Activated naive CD8-positive, alpha-beta T cell (primary cell): ENCODE data around the gene GPS1.

Experiments
- H3K27ac Mint-ChIP-seq: one replicate; pipeline ENCODE4 v1.8.0; 2021; ENCODE audit warnings: mixed read lengths
- H3K27me3 Mint-ChIP-seq: one replicate; pipeline ENCODE4 v1.8.0; 2021; ENCODE audit warnings: mixed read lengths
- H3K36me3 Mint-ChIP-seq: one replicate; pipeline ENCODE4 v1.8.0; 2021; ENCODE audit warnings: mixed read lengths
- H3K4me1 Mint-ChIP-seq: one replicate; pipeline ENCODE4 v1.8.0; 2021; ENCODE audit warnings: low read depth, mixed read lengths
- H3K4me3 Mint-ChIP-seq: one replicate; pipeline ENCODE4 v1.8.0; 2021; ENCODE audit warnings: mild to moderate bottlenecking, mixed read lengths
- H3K9me3 Mint-ChIP-seq: one replicate; pipeline ENCODE4 v1.8.0; 2021; ENCODE audit warnings: low read depth, mixed read lengths

Gene GPS1

GRCh38 chr17:82011617-82012187 is 40.0 kb upstream of the GPS1 start:
- H3K9me3 Mint-ChIP-seq, result no peaks in the 10 kb centered on the region
- H3K4me1 Mint-ChIP-seq, result no peaks in the 10 kb centered on the region
- H3K27me3 Mint-ChIP-seq, result no peaks in the 10 kb centered on the region
- H3K27ac Mint-ChIP-seq, result no peak overlapping the region
- H3K4me3 Mint-ChIP-seq, result no peak overlapping the region
- H3K36me3 Mint-ChIP-seq, result no peaks in the 10 kb centered on the region

- H3K27me3 Mint-ChIP-seq, result no peaks in the 10 kb centered on the region
- H3K36me3 Mint-ChIP-seq, result no peaks in the 10 kb centered on the region
- H3K4me1 Mint-ChIP-seq, result no peaks in the 10 kb centered on the region
Observed at GRCh38 chr17:82012261-82012639, 39.4 kb upstream of the GPS1 start.

GRCh38 chr17:82012640-82013295 is 38.9 kb upstream of the GPS1 start:
- Mint-ChIP-seq H3K4me1 (no peaks in the 10 kb centered on the region), H3K36me3 (no peaks in the 10 kb centered on the region), H3K4me3 (no peak overlapping the region), H3K9me3 (no peaks in the 10 kb centered on the region), H3K27me3 (no peaks in the 10 kb centered on the region), H3K27ac (no peak overlapping the region)

More at GRCh38 chr17:82012261-82012639, 39.4 kb upstream of the GPS1 start:
- Mint-ChIP-seq H3K4me3 (no peak overlapping the region), H3K27ac (no peak overlapping the region), H3K9me3 (no peaks in the 10 kb centered on the region)

GRCh38 chr17:82013341-82013740 is 38.4 kb upstream of the GPS1 start:
- no peaks in the 10 kb centered on the region for H3K36me3 Mint-ChIP-seq
- no peaks in the 10 kb centered on the region for H3K27me3 Mint-ChIP-seq
- no peak overlapping the region for H3K27ac Mint-ChIP-seq

GRCh38 chr17:82013772-82014321 is 37.9 kb upstream of the GPS1 start:
- Mint-ChIP-seq H3K4me1 (no peaks in the 10 kb centered on the region), H3K27me3 (no peaks in the 10 kb centered on the region), H3K4me3 (no peak overlapping the region), H3K27ac (no peak overlapping the region), H3K9me3 (no peaks in the 10 kb centered on the region), H3K36me3 (no peaks in the 10 kb centered on the region)

More at GRCh38 chr17:82013341-82013740, 38.4 kb upstream of the GPS1 start:
- Mint-ChIP-seq H3K4me3 (no peak overlapping the region), H3K9me3 (no peaks in the 10 kb centered on the region), H3K4me1 (no peaks in the 10 kb centered on the region)

- Mint-ChIP-seq H3K9me3 (no peaks in the 10 kb centered on the region), H3K36me3 (no peaks in the 10 kb centered on the region), H3K4me1 (no peaks in the 10 kb centered on the region), H3K27ac (no peak overlapping the region), H3K27me3 (no peaks in the 10 kb centered on the region), H3K4me3 (no peak overlapping the region)
Observed at GRCh38 chr17:82014432-82014831, 37.3 kb upstream of the GPS1 start.

- no peaks in the 10 kb centered on the region for H3K9me3 Mint-ChIP-seq
- H3K27me3 Mint-ChIP-seq, result no peaks in the 10 kb centered on the region
- H3K4me1 Mint-ChIP-seq, result no peaks in the 10 kb centered on the region
- no peak overlapping the region for H3K27ac Mint-ChIP-seq
- no peaks in the 10 kb centered on the region for H3K36me3 Mint-ChIP-seq
- no peak overlapping the region for H3K4me3 Mint-ChIP-seq
Observed at GRCh38 chr17:82014971-82015310, 36.8 kb upstream of the GPS1 start.

GRCh38 chr17:82015311-82015971 is 36.3 kb upstream of the GPS1 start:
- Mint-ChIP-seq H3K9me3 (no peaks in the 10 kb centered on the region), H3K4me3 (no peak overlapping the region), H3K27ac (no peak overlapping the region), H3K27me3 (no peaks in the 10 kb centered on the region), H3K4me1 (peaks cover under 1% of the 10 kb centered on the region), H3K36me3 (no peaks in the 10 kb centered on the region)

- Mint-ChIP-seq H3K4me1 (peaks cover 4% of the 10 kb centered on the region), H3K36me3 (no peaks in the 10 kb centered on the region), H3K9me3 (no peaks in the 10 kb centered on the region), H3K4me3 (no peak overlapping the region), H3K27me3 (no peaks in the 10 kb centered on the region), H3K27ac (no peak overlapping the region)
Observed at GRCh38 chr17:82016061-82016874, 35.4 kb upstream of the GPS1 start.

GRCh38 chr17:82016875-82017459 is 34.7 kb upstream of the GPS1 start:
- Mint-ChIP-seq H3K36me3 (no peaks in the 10 kb centered on the region), H3K27me3 (no peaks in the 10 kb centered on the region), H3K4me3 (no peak overlapping the region), H3K9me3 (no peaks in the 10 kb centered on the region), H3K4me1 (peaks cover 10% of the 10 kb centered on the region), H3K27ac (no peak overlapping the region)

- Mint-ChIP-seq H3K4me3 (no peak overlapping the region), H3K4me1 (peaks cover 10% of the 10 kb centered on the region), H3K36me3 (no peaks in the 10 kb centered on the region), H3K27ac (no peak overlapping the region), H3K9me3 (no peaks in the 10 kb centered on the region), H3K27me3 (no peaks in the 10 kb centered on the region)
Observed at GRCh38 chr17:82017612-82018151, 34.0 kb upstream of the GPS1 start.

- Mint-ChIP-seq H3K27ac (peak overlapping the region; percentile 17), H3K4me3 (no peak overlapping the region), H3K4me1 (peaks cover 10% of the 10 kb centered on the region), H3K27me3 (no peaks in the 10 kb centered on the region), H3K36me3 (no peaks in the 10 kb centered on the region), H3K9me3 (no peaks in the 10 kb centered on the region)
Observed at GRCh38 chr17:82018152-82018988, 33.3 kb upstream of the GPS1 start.

GRCh38 chr17:82018989-82019689 is 32.6 kb upstream of the GPS1 start:
- Mint-ChIP-seq H3K4me3 (no peak overlapping the region), H3K27me3 (no peaks in the 10 kb centered on the region), H3K4me1 (peaks cover 13% of the 10 kb centered on the region), H3K9me3 (no peaks in the 10 kb centered on the region), H3K27ac (no peak overlapping the region), H3K36me3 (no peaks in the 10 kb centered on the region)
